ENCODE measurements around the gene CDH18. TPM values are rescaled to one million over a fixed set of nuclear protein-coding genes. Genes with fewer than 3 reads are reported as not detected.

The CDH18 gene
- total and polyA plus RNA-seq, 2 donors (not counting 3 experiments of a cell fraction or from before 2014, with no cell fraction given), result 0.06 TPM; not detected in 1

DNA sequence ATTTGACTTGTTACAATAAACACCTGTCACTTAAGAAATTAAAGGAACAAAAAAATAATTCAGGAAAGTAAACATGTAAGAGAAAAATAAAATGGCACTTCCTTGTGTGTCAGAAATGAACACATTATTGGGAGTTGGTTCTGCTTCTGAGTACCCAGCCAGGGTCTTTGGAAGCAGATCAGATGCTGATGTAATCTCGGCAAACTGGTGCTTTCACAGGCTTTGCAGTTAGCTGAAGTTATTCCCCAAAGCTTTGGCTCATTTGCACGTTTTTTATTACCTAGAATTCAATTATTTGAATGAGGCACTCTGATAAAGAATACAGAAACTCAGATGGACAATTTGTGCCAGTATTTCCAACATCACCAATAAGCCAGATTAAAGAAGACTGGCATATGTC lies 10.9 kb downstream of the CDH18 start:
- intact Hi-C loops (cut with micrococcal nuclease) (no loop called here), dilution Hi-C loops (cut with MboI; ENCODE audit: extremely low pct_ligation_motif_present, low sequenced_read_pairs) (no loop called here)
- CTCF ChIA-PET, result no interaction called here
- POLR2A ChIA-PET, result no interaction called here
- H3K36me3 ChIP-seq (ENCODE audit: control insufficient read depth in 2 of 2, extremely low read depth in 1 of 2, insufficient read depth in 2 of 2, low read length in 2 of 2), result no peaks in the 10 kb centered on the region
- no peak overlapping the region for H3K27ac ChIP-seq (ENCODE audit: insufficient read depth, low read depth, low read length)
- no peaks in the 10 kb centered on the region for H3K4me1 ChIP-seq (ENCODE audit: control insufficient read depth, extremely low read depth, insufficient read depth, low read length)
- H3K9me3 ChIP-seq (replicated peaks; ENCODE audit: control insufficient read depth, insufficient read depth, low read length), result no peaks in the 10 kb centered on the region
- H3K4me2 ChIP-seq (ENCODE audit: insufficient read depth, low read length), result no peak overlapping the region
- H3K9me1 ChIP-seq (replicated peaks; ENCODE audit: control insufficient read depth, extremely low read depth, insufficient read depth, low read length), result no peaks in the 10 kb centered on the region
- BruUV-seq (replicated peaks), result no TSS peak
- TF ChIP-seq FOS (IDR thresholded peaks at IDR 0.05; ENCODE audit: borderline replicate concordance, insufficient read depth, low read length) (no peak), GATA2 (IDR thresholded peaks at IDR 0.05; ENCODE audit: insufficient read depth, insufficient read length, low read depth, low read length) (no peak), POLR2AphosphoS5 (IDR thresholded peaks at IDR 0.05; ENCODE audit: insufficient read depth, low read depth, low read length) (no peak), MYC (IDR thresholded peaks at IDR 0.05; ENCODE audit: low read depth, low read length) (no peak), JUN (IDR thresholded peaks at IDR 0.05; ENCODE audit: borderline replicate concordance, insufficient read depth, insufficient read length, low read depth) (no peak), EZH2 (IDR thresholded peaks at IDR 0.05; ENCODE audit: borderline replicate concordance, low read depth, low read length, severe bottlenecking) (no peak), POLR2A (IDR thresholded peaks at IDR 0.05; ENCODE audit: low read depth, low read length) (no peak)
- TF ChIP-seq, protein P1, sequence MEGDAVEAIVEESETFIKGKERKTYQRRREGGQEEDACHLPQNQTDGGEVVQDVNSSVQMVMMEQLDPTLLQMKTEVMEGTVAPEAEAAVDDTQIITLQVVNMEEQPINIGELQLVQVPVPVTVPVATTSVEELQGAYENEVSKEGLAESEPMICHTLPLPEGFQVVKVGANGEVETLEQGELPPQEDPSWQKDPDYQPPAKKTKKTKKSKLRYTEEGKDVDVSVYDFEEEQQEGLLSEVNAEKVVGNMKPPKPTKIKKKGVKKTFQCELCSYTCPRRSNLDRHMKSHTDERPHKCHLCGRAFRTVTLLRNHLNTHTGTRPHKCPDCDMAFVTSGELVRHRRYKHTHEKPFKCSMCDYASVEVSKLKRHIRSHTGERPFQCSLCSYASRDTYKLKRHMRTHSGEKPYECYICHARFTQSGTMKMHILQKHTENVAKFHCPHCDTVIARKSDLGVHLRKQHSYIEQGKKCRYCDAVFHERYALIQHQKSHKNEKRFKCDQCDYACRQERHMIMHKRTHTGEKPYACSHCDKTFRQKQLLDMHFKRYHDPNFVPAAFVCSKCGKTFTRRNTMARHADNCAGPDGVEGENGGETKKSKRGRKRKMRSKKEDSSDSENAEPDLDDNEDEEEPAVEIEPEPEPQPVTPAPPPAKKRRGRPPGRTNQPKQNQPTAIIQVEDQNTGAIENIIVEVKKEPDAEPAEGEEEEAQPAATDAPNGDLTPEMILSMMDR (IDR thresholded peaks at IDR 0.05; ENCODE audit: extremely low read depth in 1 of 2, insufficient read depth in 1 of 2, low read depth in 1 of 2, low read length in 2 of 2), result no peak
- TF ChIP-seq, protein P2, sequence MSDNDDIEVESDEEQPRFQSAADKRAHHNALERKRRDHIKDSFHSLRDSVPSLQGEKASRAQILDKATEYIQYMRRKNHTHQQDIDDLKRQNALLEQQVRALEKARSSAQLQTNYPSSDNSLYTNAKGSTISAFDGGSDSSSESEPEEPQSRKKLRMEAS (IDR thresholded peaks at IDR 0.05; ENCODE audit: insufficient read depth, insufficient read length), result no peak
- FAIRE-seq (no peak), DNase-seq (ENCODE audit: low read depth, low spot score) (no peak)
- no peaks in the 10 kb centered on the region for H4K20me1 ChIP-seq (replicated peaks; ENCODE audit: control insufficient read depth, extremely low read depth, insufficient read depth, low read length)
- no peaks in the 10 kb centered on the region for H3K27me3 ChIP-seq (ENCODE audit: control insufficient read depth in 2 of 2, insufficient read depth in 2 of 2, low read length in 2 of 2)
- no peak overlapping the region for H3K4me3 ChIP-seq (replicated peaks in 1 of 3; ENCODE audit: insufficient read depth in 1 of 3, low read depth in 1 of 3, low read length in 3 of 3)
- H3K9ac ChIP-seq (replicated peaks; ENCODE audit: extremely low read depth, insufficient read depth, low read length), result no peak overlapping the region
- H3K79me2 ChIP-seq (ENCODE audit: control insufficient read depth, insufficient read depth, low read length), result no peaks in the 10 kb centered on the region
- no peak overlapping the region for H2AFZ ChIP-seq (ENCODE audit: low read depth, low read length)

All from endothelial cell of umbilical vein (primary cell).